CD4-positive, alpha-beta T cell treated with Interleukin-4 for 4 hours (primary cell): ENCODE measurements around the gene HOXA5.

Experiments used
- DNase-seq: peaks from one replicate; pipeline ENCODE4 v3.0.0-alpha.2; 2020

The HOXA5 gene

GRCh38 chr7:27131390-27131819, 12.1 kb downstream of the HOXA5 start:
- no peak for DNase-seq

DNA sequence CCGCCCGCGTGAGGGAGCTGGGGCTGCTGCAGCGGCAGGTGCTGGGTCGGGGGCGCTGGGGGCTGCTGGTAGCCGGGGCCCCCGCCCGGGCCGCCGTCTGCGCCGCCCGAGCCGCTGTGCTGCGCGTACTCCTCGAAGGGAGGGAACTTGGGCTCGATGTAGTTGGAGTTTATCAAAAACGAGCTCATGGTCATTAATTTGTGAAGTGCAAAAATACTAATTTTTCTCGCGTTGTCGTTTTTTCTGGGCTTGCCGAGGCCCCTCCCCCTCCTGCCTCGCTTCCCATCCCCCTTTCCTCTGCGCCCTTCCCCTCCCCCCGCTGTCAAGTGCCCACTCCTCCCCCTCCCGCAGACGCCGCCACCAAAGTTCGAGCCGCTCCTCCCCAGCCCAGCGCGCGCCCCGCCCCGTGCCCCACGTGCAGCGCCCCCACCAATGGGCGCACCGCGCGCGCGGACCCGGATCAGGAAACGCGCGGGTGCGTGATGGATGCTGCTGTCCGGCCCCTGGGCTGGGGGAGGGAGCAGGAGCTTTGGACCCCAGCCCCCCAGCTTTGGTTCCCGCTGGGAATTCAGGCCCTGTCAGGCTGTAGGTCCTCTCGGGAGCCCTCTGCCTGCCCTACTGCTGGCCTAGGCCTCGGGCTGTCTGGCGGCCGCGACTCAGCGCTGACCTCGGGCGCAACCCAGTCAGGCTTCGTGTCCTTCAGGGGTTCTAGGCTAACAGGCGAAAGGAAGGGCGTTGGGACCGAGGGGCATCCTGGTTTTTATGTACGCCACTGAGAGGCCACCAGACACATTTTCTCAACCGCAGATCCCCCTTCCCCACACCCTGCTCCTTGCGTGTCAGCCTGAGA, 12.7 kb downstream of the HOXA5 start, which contains the start of gene HOXA4:
Gene HOXA4 (minus strand): TSS at position 218 of the 850 bp plus-strand sequence. CDS start 24 bp downstream, at position 194.
- DNase-seq, result peak; percentile 68

GRCh38 chr7:27129729-27130539, 13.5 kb downstream of the HOXA5 start:
- DNase-seq, result no peak

GRCh38 chr7:27128776-27129728, 14.4 kb downstream of the HOXA5 start:
- no peak for DNase-seq

- DNase-seq, result no peak
Observed at GRCh38 chr7:27128034-27128433, 15.4 kb downstream of the HOXA5 start.

- no peak for DNase-seq
Observed at GRCh38 chr7:27126596-27127327, 16.7 kb downstream of the HOXA5 start.

GRCh38 chr7:27125986-27126394, 17.5 kb downstream of the HOXA5 start:
- DNase-seq, result no peak

DNA sequence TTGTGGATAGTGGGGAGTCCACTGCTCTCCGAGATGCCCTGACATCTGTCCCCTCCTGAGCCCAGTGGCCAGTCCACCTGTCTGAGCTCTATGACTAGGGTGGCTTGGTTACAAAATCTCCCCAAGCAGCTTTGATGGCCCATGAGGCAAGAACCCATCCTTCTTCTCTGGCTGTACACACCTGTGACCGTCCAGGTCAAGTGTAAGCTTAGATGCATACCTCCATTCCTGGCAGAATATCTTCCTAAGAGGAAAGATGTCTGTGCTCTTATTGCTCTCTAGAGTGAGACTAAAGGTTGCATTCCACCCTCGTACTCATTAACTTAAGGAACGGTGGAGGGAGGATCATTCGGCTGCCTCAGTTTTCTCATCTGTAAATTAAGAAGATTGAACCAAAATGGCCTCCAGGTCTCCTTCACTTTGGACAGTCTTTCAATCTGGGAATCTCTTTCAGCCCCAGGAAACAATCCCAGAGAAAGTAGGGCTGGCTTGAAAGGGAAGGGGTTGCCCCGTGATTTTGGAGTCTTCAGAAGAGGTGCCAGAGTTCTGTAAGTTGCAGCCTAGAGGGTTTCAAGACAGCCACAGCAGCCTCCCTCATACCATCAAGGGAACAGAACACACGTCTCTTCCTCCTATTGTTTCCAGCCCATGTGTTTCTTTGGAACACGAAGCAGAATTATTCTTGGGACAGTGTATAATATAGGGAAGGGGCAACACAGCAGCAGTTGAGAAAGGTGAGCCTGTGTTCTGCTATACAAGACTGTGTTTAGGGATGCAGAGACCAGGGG, 18.4 kb downstream of the HOXA5 start:
- DNase-seq, result no peak

- no peak for DNase-seq
Observed at GRCh38 chr7:27124096-27124901, 19.2 kb downstream of the HOXA5 start.

DNA sequence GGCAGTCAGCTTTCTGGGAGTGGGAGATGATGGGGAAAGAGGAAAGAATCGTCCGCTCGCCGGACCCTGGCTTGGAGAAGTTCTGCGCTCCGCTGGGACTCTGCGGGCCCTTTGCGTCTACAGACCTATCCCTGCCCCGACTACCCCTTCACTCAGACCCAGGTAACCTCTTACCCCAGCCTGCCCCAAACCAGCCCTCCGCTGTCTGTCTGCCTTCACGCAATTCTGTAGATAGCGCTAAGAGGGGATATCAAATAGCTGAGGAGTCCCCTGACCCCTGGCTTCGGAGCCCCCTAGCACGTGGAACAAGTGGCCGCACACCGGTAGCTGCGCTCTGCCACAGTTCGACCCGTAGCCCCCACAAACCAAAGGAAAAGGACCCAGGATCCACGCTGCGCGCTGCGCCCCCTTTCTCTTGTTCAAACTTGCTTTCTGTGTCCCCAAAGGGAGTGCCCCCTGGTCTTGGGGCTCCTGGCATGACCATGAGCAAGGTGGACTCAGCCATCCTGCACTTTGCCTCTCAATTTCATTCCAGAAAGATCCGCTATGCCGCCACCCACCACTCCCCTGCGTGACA, 19.9 kb downstream of the HOXA5 start:
- no peak for DNase-seq

GRCh38 chr7:27123007-27123476, 20.4 kb downstream of the HOXA5 start:
- no peak for DNase-seq

GRCh38 chr7:27122077-27122910, 21.2 kb downstream of the HOXA5 start:
- DNase-seq, result no peak

DNA sequence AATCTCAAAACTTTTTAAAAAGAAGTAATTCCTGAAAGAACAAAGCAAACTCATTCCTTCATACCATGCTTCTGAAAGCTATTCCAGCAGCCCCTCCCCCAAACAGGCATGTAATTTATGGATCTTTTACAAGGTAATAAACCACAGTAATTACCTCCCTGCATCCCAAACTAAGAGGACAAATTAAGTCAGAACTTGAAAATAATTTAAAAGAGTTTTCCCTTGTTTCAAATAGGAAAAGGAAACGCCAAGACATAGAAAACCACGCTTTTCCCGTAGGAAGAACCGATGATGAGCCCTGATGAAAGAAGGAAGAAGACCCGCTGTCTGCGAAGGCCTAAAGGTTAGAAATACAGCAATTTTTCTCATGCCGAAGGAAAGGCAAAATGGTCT, 21.8 kb downstream of the HOXA5 start:
- no peak for DNase-seq

DNA sequence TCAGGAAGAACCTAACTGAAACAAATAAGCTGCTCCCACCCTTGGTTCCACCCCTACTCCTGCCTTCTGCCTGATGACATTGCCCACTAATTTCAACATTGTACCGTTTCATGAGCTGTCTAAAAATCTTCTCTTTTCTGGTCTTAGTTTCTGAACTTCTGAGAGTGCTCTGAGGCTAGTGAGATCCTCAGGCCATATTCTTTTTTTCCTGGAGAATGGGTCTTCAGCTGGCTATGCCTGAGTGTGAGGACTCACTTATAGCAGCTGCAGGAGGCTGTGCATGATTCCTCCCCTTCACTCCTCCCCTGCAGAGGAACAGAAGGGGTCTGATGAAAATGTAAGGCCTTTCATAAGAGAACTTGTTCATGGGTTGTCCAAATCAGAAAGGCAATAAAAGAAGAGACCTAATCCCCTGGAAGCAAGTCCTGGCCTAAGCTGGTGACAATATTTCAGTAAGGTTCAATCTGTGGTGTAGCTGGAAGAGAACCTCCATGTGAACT, 24.0 kb downstream of the HOXA5 start:
- no peak for DNase-seq

DNA sequence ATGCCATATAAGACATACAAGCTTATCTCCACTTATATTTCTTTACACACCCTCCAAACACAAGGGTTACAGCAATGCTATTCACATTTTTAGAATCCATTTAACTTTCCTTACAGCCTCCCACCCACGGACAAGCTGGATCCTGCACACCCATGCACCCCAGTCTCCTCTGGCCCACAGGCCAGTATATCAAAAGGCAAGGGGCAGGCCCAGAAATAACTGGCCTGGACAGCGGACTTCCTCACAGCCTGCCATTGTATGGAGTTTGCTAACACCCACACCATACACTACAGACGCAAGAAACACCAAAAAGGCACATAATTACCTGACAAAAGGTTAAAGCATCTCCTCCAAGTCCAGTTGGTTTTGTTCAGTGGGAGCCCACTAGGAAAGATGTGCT, 24.9 kb downstream of the HOXA5 start:
- DNase-seq, result no peak

- no peak for DNase-seq
Observed at GRCh38 chr7:27117887-27118491, 25.5 kb downstream of the HOXA5 start.

DNA sequence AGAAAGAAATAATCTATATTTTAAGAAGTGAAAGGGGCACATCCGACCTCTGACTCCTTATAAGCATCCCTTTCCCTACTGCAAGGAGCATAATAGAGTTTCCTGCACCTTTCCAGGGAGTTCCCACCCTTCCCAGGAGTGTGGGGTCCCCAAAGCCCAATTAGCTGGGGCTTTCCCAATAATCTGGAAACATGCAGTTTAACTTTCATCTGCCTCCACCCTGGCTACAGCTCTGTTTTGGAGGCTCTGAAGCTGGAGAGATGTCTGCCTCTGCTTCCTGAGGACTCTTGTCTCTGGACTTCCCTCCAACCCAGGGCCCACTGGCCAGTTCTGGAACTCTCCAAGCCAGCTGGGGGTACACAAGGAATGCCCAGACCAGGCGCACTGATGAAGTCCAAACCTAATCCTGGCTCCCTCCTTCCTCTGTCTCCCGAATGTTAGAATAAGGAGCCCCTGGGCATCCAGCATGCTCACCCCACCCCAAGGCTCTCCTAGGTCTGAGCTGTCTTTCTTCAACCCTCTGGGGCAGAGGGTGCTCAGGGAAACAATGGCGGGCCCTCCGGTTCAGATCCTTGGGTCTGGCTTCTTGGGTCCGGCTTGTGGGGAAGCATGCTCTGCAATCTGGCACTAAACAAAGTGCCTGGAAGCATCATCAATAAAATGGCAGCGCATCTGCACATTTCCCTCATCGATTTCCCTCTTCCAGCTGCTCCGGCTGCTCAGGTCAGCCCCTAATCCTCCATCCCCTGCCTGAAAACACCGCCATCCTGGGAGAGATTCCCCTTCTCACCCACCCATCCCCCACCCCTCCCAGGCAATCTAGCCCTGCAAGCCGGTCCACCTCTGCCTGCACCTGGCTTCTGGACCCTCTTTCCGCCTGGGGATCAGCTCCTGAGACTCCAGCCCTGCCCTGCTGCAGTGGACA, 26.3 kb downstream of the HOXA5 start:
- no peak for DNase-seq
